HG03066 (cell line): ENCODE data around the gene LMTK2.

Experiments used
- ATAC-seq: cut with Tn5 transposase; IDR thresholded peaks from one replicate; pipeline ENCODE4 v1.9.1; 2021; ENCODE audit warnings: low read depth; ENCODE audit not compliant: unreplicated experiment

LMTK2 gene

DNA sequence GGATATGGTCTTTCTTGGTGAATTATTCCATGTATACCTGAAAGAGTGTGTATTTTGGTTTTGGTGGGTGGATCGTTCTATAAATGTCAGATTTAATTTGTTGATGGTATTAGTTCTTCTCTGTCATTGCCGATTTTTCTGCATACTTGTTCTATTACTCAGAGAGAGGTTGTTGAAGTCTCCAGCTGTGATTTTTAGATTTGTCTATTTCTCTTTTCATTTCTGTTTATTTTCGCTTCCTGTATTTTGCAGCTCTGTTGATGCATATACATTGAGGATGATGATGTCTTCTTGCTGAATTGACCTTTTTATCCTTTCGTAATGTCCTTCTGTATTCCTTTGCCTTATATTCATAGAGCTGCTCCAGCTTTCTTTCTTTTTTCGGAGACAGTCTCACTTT, 92.5 kb downstream of the LMTK2 start:
- no peak for ATAC-seq

GRCh38 chr7:98200364-98200763, 93.7 kb downstream of the LMTK2 start:
- peak; percentile 41 for ATAC-seq

GRCh38 chr7:98202367-98203195, 95.9 kb downstream of the LMTK2 start:
- peak; percentile 90 for ATAC-seq

DNA sequence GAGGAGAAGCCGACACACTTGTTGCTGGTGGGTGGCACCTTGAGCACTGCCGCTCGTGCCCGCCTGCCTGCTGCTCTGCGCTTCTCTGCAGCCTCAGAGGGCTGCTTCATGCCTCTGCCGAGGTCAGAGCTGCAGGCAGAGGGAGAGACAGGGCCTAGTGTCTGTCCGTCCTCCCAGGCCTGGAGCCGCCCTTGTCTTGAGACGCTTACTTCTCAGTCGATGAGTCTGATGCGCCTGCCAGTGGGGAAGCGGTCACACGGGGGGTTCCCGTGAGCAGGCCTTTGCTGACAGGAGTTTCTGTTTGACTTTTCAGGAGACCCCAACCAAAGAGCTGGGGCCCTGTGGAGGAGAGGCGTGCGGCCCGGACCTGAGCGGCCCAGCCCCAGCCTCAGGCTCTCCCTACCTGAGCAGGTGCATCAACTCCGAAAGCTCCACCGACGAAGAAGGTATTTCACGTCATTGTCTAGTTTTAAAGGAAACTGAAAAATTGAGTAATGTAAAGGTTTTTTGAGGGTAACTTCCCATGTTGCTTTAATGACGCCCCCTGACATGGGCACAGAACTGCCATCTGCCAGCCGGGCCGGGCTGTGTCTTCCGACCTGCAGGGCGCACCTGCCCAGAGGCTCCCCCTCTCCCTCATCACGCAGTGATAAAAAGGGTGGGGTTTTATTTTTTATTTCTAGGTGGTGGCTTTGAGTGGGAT, 96.8 kb downstream of the LMTK2 start:
- no peak for ATAC-seq

GRCh38 chr7:98203964-98204605, 97.4 kb downstream of the LMTK2 start:
- no peak for ATAC-seq

DNA sequence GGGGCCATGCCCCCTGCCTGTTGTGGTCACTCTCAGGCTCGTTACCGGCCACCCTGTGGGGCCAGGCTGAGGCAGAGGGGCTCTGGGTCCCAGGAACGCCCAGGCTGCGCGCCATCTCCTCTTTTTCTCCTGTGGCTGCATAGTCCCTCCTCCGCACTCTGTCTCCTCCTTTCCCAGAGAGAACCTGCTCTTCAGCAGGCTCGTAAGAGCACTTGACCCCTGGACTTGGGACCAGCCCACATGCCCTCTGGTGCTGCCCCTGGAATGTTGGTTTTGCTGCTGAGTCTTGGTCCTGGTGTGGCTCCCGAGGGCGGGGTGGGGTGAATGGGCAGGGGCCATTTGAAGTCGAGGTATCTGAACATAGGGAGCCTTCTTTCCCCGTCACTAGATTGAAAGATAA, 98.0 kb downstream of the LMTK2 start:
- ATAC-seq, result no peak

GRCh38 chr7:98205162-98205845, 98.6 kb downstream of the LMTK2 start:
- ATAC-seq, result no peak

GRCh38 chr7:98206451-98207330, 100.0 kb downstream of the LMTK2 start:
- ATAC-seq, result no peak

DNA sequence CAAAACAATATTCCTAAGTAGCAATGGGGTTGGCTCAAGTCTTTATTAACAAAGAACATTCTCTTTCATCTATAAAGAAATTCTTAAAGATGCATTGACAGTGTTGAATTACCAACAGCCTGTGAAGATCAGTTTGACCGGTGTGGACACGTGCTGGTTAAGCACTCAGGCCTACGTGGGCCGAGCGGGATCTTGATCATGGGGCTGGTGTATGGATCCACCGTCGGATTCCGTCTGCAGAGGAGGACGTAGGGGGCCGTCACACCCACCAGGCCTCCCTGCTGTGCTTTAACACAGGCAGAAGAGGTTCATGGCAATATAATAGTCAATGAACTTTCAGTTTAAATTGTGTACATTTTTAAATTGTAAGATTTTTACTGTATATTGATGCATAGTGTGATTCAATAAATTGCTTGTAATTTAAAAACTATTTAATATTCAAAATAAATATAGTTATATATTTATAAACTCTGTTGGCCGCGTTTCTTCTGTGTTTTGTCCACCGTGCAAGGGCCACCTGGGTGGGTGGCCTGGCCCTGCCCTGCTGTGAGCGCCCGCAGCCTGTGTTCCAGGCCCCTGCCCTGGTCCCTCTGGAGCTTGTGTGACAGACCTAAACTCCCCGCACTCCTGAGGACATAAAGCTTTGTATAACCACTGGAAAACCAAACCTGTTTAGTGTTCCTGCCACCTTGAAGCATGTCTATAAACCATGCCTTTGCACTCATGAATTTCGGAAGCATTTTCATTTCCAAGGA, 102.7 kb downstream of the LMTK2 start:
- no peak for ATAC-seq

DNA sequence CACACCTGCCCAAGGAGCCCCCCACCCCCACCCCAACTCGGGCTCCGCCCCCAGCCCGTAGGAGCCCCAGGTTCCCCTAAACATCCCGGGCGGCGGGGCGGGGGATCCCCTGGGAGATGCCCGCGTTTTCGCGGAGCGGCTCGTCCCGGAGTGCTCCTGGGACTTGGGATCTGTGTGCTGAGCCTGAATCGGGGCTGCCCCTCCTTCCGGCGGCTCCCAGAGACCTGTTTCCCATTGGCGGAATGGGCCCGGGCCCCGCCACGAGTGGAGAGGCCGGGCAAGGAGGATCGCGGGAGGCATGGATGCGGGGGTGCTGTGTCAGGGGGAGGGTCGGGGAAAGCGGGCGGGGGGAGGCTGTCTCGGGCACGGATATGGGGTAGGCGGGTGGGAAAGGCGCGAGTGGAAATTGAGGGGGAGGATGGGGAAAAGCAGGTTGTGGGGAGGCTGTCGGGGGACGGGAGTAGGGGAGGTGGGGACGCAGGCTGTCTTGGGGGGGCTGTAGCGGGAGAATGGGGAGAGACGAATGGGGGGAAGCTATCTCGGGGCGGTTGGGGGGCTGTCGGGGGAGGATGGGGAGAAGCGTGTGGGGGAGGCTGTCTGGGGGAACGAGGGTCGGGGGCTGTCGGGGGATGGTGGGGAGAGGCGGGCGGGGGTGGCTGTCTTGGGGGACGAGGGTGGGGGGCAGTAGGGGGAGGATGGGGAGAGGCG, 104.0 kb downstream of the LMTK2 start:
- ATAC-seq, result no peak

- no peak for ATAC-seq
Observed at GRCh38 chr7:98211221-98211675, 104.6 kb downstream of the LMTK2 start, which contains the start of gene BHLHA15. BHLHA15 (plus strand) TSS chr7:98211439; CDS start chr7:98212310, 871 bp downstream.

DNA sequence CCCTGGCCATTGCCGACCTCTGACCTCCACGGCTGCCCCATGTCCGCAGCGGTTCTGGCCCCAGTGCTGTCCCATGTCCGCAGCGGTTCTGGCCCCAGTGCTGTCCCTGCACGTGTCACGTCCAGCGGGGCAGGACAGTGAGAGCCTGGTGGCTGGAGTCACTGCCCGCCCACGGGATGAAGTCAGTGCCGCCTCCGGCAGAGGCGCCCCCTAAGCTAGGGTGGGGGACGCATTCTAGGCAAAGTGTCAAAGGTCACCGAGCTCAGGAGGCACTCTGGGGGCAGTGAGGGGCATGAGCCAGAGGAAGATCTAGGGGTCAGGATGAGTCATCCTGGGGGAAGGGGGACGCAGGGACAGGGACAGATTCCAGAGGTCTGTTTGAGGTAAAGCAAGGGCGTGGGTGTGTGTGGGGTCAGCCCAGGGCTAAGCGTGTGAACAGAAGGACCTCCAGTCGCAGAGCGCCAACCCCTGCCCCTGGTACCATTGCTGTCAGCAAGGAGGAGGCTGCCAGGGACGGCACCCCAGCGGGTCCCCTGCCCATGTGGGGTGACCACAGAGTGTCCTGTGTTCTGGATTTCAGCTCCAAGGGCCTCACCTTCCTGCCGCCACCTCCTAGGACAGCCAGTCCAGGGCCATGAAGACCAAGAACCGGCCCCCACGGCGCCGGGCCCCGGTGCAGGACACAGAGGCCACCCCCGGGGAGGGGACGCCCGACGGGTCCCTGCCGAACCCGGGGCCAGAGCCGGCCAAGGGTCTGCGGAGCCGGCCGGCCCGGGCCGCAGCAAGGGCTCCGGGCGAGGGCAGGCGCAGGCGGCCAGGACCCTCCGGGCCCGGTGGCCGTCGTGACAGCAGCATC, 105.2 kb downstream of the LMTK2 start:
- no peak for ATAC-seq

DNA sequence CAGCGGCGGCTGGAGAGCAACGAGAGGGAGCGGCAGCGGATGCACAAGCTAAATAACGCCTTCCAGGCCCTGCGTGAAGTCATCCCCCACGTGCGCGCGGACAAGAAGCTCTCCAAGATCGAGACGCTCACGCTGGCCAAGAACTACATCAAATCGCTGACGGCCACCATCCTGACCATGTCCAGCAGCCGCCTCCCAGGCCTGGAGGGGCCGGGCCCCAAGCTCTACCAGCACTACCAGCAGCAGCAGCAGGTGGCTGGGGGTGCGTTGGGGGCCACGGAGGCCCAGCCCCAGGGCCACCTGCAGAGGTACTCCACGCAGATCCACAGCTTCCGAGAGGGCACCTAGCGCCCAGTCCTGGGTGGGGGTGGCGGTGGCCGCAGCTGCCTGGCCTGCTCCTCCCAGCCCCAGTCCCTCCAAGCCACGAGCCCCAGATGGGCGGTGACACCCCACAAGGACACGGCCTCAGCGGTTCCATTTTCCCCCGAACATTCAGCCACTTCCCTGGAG, 105.9 kb downstream of the LMTK2 start:
- no peak for ATAC-seq

DNA sequence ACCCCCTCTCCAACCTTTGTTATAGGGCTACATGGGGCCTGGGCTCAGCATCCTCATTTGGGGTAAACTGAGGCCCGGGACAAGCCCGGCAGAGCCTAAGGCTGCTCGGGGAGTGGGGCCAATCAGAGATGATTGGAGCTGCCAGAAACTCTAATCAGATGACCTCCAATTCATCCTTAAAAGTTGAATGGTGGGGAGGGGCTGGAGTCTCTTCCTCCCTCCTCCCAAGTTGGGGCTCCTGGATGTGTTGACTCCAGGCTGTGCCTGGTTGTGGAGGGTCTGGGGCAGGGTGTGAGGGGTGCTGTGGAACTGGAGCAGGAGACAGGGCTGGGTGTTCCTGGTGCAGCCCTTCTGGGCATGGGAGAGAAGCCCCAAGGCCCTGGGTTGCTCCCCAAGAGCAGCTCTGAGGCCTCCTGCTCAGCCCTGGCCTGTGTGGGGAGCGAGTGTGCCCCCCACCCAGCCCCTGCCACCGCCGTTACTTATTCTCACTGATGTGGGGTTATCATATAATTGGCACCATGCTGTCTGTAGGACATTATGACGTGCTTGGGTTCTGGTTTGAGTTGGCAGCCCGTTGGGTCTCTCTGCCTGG, 106.7 kb downstream of the LMTK2 start:
- no peak for ATAC-seq

GRCh38 chr7:98213888-98214810, 107.5 kb downstream of the LMTK2 start:
- no peak for ATAC-seq

GRCh38 chr7:98214811-98215321, 108.2 kb downstream of the LMTK2 start:
- no peak for ATAC-seq
